Measurements from ENCODE around the gene LITAF.

GRCh38 chr16:11589198-11589550 lies 2.5 kb upstream of the LITAF start:
- TF ChIP-seq ZBTB33 (IDR thresholded peaks at IDR 0.05; ENCODE audit: borderline replicate concordance, low read depth) (no peak), RFX5 (IDR thresholded peaks at IDR 0.05; ENCODE audit: low read length) (no peak), EZH2phosphoT487 (IDR thresholded peaks at IDR 0.05; ENCODE audit: borderline replicate concordance, low read depth) (no peak), TAF1 (IDR thresholded peaks at IDR 0.05; ENCODE audit: borderline replicate concordance, low read depth, low read length) (no peak), EP300 (IDR thresholded peaks at IDR 0.05; ENCODE audit: borderline replicate concordance in 1 of 2, low read depth in 1 of 2, low read length in 1 of 2) (no peak), POLR2AphosphoS5 (IDR thresholded peaks at IDR 0.05; ENCODE audit: low read depth, low read length) (no peak), CTCF (IDR thresholded peaks at IDR 0.05) (no peak), GABPA (IDR thresholded peaks at IDR 0.05; ENCODE audit: low read depth) (no peak), JUND (IDR thresholded peaks at IDR 0.05) (no peak), SMC3 (IDR thresholded peaks at IDR 0.05; ENCODE audit: low read depth, low read length) (no peak), SIN3A (IDR thresholded peaks at IDR 0.05; ENCODE audit: borderline replicate concordance, low read depth, low read length) (no peak)

Measured in SK-N-SH (cell line).